Ecto neural progenitor cell (in vitro differentiated cells): ENCODE data around the gene PDZD8.
A peak's percentile ranks its signal among the peaks of the same experiment; 100 is the strongest.
"Not testable (repeated sequence)": the region's sequence is repeated elsewhere in the genome, so short reads cannot be mapped to it uniquely, and the experiment has no call there.

ENCODE experiments used
- DNase-seq: peaks from one replicate; pipeline ENCODE4 v3.0.0-alpha.2; 2018; ENCODE audit warnings: low spot score

Gene PDZD8

GRCh38 chr10:117294039-117294645 lies 81.1 kb downstream of the PDZD8 start:
- DNase-seq = no peak

- not testable (repeated sequence) for DNase-seq
These were observed 84.4 kb downstream of the PDZD8 start for GRCh38 chr10:117290872-117291271.

- DNase-seq = no peak
These were observed 90.3 kb downstream of the PDZD8 start for GRCh38 chr10:117284716-117285494.

- DNase-seq = no peak
These were observed 97.6 kb downstream of the PDZD8 start for GRCh38 chr10:117277675-117278074.

- DNase-seq = no peak
These were observed 100.1 kb downstream of the PDZD8 start for GRCh38 chr10:117275121-117275520.

- DNase-seq = no peak
These were observed 100.7 kb downstream of the PDZD8 start for GRCh38 chr10:117274509-117274908.

GRCh38 chr10:117273980-117274379 lies 101.3 kb downstream of the PDZD8 start:
- DNase-seq = no peak

- DNase-seq = no peak
These were observed 102.8 kb downstream of the PDZD8 start for GRCh38 chr10:117272195-117273076.

- DNase-seq = no peak
These were observed 103.8 kb downstream of the PDZD8 start for GRCh38 chr10:117271427-117271826.

- DNase-seq = no peak
These were observed 106.3 kb downstream of the PDZD8 start for GRCh38 chr10:117268907-117269306.

GRCh38 chr10:117268258-117268657 lies 107.0 kb downstream of the PDZD8 start:
- no peak for DNase-seq

GRCh38 chr10:117266812-117267211 lies 108.4 kb downstream of the PDZD8 start:
- no peak for DNase-seq

GRCh38 chr10:117266400-117266799 lies 108.8 kb downstream of the PDZD8 start:
- no peak for DNase-seq

GRCh38 chr10:117264782-117265181 lies 110.5 kb downstream of the PDZD8 start:
- DNase-seq = no peak

- no peak for DNase-seq
These were observed 112.3 kb downstream of the PDZD8 start for GRCh38 chr10:117262903-117263293.

GRCh38 chr10:117262291-117262902 lies 112.8 kb downstream of the PDZD8 start:
- DNase-seq = no peak

- no peak for DNase-seq
These were observed 113.7 kb downstream of the PDZD8 start for GRCh38 chr10:117261501-117261900.

GRCh38 chr10:117260084-117260483 lies 115.2 kb downstream of the PDZD8 start:
- no peak for DNase-seq

- no peak for DNase-seq
These were observed 116.0 kb downstream of the PDZD8 start for GRCh38 chr10:117259279-117259678.

- DNase-seq = no peak
These were observed 117.5 kb downstream of the PDZD8 start for GRCh38 chr10:117257721-117258120.

- DNase-seq = no peak
These were observed 118.3 kb downstream of the PDZD8 start for GRCh38 chr10:117256910-117257309.

- peak; percentile 17 for DNase-seq
These were observed 119.3 kb downstream of the PDZD8 start for GRCh38 chr10:117255835-117256460.
